Kidney capillary endothelial cell (primary cell): ENCODE results near the gene ABCA4.

ENCODE experiments used
- DNase-seq: peaks from one replicate; pipeline ENCODE4 v3.0.0-alpha.2; 2018; ENCODE audit warnings: low spot score

The ABCA4 gene

DNA sequence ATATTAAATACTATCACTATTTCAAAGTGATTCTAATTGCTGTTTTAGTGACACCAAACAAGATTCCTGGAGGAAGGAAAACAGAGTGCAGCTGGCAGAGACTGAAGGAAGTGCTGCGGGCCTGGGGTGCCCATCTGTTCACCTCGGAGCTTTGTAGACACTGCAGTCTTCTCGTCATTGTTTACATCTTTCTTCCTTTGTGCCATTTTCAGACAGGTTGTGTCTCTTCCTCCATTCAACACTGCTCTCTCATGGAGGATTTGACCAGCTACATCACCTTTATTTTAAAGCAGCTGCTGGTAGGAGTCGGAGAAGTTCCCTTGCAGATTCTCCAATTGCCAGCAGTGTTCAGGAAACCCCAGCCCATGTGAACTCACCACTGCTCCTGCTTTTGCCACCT lies 37.3 kb downstream of the ABCA4 start:
- DNase-seq, result no peak

GRCh38 chr1:94081566-94082344 lies 39.2 kb downstream of the ABCA4 start:
- DNase-seq, result no peak

DNA sequence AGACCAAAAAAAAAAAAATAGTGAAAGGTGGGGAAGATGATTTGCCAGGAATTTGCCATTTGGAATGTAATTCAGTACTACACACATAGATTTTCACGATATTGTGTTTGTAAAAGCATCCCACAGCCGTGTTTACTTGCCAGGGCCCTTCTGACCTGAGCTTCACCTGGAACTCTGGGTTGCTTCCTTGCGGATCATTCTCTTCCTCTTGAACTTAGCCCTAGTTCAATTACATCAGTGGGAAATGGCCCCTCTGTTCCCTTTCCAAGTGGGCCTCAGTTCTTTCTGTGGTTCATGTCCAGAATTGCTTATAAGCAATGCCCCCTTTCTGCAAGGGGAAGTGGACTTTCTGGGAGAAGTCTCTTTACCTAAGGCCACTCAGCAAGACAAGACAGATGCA lies 41.0 kb downstream of the ABCA4 start:
- no peak for DNase-seq

- DNase-seq, result no peak
Observed at GRCh38 chr1:94079080-94079940, 41.6 kb downstream of the ABCA4 start.

GRCh38 chr1:94072840-94073522 lies 48.0 kb downstream of the ABCA4 start:
- DNase-seq, result no peak

GRCh38 chr1:94071976-94072375 lies 49.0 kb downstream of the ABCA4 start:
- no peak for DNase-seq

DNA sequence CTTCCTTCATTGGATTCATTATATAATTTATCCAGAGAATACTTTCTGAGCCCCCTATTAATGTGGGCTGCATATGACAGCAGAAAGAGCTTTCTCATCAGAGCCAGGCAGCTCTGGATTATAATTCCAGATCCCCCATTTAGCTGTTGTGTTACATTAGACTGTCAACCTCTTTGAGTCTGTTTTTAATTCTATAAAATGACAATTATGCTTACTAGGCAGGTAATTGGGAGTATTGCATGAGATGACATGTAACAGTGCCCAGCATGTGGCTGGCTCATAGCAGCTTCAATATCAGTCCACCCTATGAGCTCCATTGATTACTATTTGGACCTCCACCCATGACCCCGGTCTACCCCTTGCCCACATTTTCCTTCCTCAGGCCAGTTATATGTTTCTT lies 49.6 kb downstream of the ABCA4 start:
- no peak for DNase-seq

GRCh38 chr1:94070865-94071264 lies 50.1 kb downstream of the ABCA4 start:
- no peak for DNase-seq

DNA sequence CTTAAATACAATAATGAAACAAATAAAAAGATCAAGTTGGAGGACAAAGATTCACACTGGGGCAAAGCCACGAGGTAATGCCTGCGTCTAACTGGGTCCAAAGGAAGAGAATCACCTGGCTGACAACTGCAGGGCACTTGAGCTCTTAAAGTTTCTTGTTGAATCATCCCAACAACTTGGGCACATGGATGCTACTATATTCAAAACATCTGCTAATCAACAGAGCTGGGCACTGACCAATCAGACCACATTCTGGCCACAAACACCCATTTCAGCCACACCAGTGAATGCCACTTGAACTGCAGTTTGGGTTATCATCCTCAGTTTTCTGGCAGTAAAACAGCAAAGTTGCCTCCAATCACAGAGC lies 51.0 kb downstream of the ABCA4 start:
- DNase-seq, result no peak

- peak; percentile 88 for DNase-seq
Observed at GRCh38 chr1:94068999-94069918, 51.7 kb downstream of the ABCA4 start.

DNA sequence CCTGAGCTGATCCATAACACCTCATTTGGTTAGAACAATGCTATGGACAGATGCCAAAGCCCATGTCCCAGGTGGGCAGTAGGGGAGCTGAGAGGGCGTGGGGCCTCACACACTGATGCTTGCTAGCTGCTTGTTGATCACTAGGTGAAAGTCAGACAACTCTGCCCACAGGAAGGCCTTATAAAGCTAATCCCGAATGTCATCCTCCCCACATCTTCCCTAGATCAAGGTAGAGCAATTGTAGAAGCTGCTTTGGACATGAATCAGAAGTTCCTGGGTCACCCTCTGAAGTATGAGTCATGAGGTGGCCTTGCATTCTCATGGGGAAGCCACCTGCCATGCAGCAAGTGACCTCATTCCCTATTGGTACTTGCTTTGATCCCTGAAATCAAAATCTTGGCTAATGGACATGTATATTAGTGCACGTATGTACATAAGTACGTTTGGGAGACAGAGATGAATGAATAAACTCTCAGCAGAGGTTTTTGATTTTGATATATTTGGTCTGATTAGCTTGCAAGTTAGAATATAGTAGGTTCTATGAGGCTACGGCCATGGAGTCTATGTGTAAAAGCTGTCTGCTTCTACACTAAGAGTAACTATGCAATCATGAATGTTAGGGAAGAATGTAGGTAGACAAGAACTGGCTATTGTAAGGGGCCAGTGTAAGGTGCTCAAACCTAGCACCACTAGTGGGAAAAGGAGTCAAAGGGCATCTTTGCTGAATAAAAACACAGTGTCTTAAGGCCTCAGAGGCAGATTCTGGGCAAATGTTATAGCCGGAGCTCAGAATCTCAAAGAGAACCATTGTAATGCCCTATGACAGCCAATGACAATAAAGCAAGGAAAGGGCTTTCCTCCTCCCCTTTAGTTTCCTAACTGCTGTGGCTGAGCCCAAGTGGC lies 52.6 kb downstream of the ABCA4 start:
- peak; percentile 80 for DNase-seq

DNA sequence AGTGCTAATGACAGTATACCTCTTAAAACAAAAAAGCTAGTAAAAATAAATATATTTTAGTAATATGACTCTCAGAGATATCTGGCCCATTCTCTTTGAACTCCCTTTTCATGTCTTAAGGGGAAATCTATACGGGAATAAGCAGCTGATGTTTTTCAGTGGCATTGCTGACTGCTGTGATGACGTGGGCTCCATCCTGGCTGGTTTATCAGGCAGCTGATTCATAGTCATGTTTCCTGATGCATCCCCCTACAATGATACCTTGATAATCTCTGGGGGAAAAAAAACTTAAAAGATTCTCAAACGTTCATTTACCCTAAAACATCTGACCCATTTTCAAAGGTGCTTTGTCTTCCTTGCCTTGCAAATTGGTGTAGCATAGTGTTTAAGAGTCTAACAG lies 53.8 kb downstream of the ABCA4 start:
- peak; percentile 89 for DNase-seq

GRCh38 chr1:94063379-94063778 lies 57.6 kb downstream of the ABCA4 start:
- no peak for DNase-seq

GRCh38 chr1:94061513-94062443 lies 59.2 kb downstream of the ABCA4 start:
- peak; percentile 85 for DNase-seq

DNA sequence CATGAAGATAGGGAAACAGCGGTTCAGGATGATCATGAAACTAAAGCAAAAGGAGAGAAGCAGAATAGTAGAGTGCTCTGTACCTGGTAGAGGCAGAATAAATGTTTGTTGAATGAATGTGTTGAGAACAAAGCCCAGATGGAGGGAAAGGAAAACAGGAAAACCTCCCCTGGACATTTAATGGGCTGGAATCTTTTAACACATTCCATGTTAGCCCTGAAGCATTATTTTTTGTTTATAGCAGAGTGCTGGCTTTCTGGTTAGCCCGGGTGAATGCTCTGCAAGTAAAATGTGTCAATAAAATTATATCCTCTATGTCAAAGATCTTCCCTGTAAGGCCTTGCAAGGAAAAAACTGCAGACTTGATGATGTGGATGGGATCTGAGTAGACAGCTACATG lies 60.2 kb downstream of the ABCA4 start:
- DNase-seq, result no peak

DNA sequence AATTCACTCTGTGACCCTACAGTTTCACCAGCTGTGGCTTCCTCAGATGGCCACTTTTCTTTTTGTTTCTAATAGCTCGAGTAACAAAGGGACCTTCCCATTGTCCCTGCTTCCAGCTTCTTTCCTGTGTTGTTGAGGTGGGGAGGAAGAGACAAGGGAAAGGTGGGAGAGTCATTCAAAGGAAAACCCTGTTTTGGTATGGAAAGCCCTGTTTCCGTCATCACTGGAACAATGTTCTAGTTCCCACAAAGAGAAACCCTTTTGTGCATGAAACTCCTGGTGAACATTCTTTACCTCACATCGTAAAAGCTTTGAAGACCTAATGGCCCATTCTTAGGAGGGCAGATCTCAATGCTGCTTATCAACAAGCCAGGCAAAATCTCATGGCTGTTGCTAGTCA lies 62.2 kb downstream of the ABCA4 start:
- DNase-seq, result no peak

- no peak for DNase-seq
Observed at GRCh38 chr1:94056996-94057395, 64.0 kb downstream of the ABCA4 start.

- no peak for DNase-seq
Observed at GRCh38 chr1:94056171-94056570, 64.8 kb downstream of the ABCA4 start.

GRCh38 chr1:94055459-94056122 lies 65.4 kb downstream of the ABCA4 start:
- DNase-seq, result no peak
